Left hindlimb (tissue), 1 donor: ENCODE measurements around the gene ITGB3.

Experiments
- DNase-seq: peaks from one replicate; pipeline ENCODE4 v3.0.0-alpha.2; 2018

ITGB3 gene

DNA sequence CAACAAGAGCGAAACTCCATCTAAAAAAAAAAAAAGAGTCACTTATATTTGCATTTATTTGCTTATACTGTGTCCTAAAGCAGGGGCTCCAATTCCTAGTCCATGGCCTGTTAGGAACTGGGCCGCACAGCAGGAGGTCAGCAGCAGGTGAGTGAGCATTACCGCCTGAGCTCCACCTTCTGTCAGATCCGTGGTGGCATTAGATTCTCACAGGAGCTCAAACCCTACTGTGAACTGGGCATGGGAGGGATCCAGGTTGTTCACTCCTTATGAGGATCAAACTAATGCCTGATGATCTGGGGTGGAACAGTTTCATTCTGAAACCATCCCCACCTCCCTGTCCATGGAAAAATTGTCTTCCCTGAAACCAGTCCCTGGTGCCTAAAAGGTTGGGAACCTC is 24.9 kb downstream of the ITGB3 start:
- DNase-seq: no peak

GRCh38 chr17:47279062-47279801 is 25.6 kb downstream of the ITGB3 start:
- DNase-seq: peak; percentile 45

GRCh38 chr17:47280072-47280811 is 26.6 kb downstream of the ITGB3 start:
- no peak for DNase-seq

- no peak for DNase-seq
Measured at GRCh38 chr17:47281216-47281615, 27.6 kb downstream of the ITGB3 start.

GRCh38 chr17:47285003-47285402 is 31.4 kb downstream of the ITGB3 start:
- DNase-seq: no peak

GRCh38 chr17:47286198-47286914 is 32.7 kb downstream of the ITGB3 start:
- DNase-seq: no peak

DNA sequence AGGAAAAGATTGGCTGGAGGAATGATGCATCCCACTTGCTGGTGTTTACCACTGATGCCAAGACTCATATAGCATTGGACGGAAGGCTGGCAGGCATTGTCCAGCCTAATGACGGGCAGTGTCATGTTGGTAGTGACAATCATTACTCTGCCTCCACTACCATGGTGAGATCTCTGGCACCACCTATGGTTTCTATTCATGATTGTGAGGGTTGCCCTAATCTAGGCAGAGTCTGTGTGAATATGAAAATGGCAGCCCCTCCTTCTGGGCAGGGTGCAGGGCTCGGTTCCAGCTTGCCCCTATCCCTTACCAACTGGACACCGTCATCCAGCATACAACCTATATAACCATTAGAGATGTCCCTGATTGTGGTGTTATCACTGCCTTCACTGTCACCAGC is 33.4 kb downstream of the ITGB3 start:
- DNase-seq: no peak

DNA sequence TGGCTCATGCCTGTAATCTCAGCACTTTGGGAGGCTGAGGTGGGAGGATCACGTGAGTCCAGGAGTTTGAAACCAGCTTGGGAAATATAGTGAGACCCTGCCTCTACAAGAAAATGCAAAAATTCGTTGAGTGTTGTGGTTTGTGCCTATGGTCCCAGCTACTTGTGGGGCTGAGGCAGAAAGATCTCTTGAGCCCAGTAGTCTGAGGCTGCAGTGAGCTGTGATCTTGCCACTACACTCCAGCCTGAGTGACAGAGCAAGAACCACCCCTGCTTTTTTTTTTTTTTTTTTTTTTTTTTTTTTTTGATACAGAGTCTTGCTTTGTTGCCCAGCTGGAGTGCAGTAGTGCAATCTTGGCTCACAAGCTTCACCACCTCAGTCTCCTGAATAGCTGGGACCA is 34.0 kb downstream of the ITGB3 start:
- DNase-seq: no peak

DNA sequence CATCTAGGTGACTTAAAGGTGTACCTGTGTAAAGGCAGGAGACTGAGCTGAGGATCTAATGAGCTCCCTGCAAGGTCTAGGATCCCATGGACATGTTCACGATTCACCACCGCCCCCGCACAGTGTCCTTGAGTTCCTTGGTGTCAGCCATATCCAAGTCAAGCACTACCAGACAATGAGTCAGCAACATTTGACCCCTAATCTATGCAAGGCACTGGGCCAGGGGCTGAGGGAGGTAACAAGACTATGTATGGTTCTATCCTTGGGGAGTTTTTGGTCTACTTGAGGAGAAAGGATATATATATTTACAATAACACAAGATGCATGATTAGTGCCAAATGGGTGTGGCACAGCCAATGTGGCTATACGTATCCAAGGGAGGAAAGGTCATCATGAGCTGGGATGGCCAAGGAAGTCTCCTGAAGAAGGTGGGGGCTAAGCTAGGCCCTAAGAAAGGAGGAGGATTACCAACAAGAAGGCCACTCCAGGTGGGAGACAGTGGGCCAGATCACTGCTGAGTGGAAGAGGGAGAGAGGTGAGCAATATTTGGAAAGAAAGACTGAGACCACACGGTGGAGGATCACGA is 35.0 kb downstream of the ITGB3 start:
- DNase-seq: no peak

GRCh38 chr17:47289302-47289701 is 35.7 kb downstream of the ITGB3 start:
- DNase-seq: no peak

- DNase-seq: no peak
Measured at GRCh38 chr17:47290870-47291241, 37.2 kb downstream of the ITGB3 start.

DNA sequence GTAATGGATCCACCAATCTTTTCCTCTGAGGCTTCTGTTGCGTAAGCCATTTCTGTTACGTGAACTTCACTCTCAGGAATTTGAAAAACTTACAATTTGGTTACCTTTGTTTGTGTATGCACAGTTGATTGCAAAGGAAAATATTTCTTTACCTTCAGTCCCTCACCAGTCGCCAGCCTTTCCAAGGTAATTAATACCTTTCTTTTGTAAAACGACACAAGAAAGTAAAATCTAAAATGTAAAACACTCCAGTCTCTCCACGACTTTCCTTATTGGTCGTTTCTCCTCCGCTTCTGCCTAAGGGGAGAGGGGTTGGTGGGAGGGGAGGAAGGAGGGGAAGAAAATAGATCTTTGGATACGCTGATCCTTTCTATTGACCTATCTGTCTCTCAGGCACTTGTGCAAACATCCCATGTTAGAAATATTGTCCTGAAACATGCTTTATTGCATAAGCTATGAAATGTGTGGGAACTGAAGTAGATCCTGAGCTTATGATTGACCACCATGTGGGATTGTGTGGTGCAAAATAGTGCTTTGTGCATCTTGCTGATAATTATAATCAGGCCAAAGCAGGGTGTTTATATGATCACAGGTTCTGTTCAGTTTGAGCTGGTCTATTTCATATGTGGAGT is 37.7 kb downstream of the ITGB3 start:
- no peak for DNase-seq

- DNase-seq: no peak
Measured at GRCh38 chr17:47292206-47292605, 38.6 kb downstream of the ITGB3 start.

DNA sequence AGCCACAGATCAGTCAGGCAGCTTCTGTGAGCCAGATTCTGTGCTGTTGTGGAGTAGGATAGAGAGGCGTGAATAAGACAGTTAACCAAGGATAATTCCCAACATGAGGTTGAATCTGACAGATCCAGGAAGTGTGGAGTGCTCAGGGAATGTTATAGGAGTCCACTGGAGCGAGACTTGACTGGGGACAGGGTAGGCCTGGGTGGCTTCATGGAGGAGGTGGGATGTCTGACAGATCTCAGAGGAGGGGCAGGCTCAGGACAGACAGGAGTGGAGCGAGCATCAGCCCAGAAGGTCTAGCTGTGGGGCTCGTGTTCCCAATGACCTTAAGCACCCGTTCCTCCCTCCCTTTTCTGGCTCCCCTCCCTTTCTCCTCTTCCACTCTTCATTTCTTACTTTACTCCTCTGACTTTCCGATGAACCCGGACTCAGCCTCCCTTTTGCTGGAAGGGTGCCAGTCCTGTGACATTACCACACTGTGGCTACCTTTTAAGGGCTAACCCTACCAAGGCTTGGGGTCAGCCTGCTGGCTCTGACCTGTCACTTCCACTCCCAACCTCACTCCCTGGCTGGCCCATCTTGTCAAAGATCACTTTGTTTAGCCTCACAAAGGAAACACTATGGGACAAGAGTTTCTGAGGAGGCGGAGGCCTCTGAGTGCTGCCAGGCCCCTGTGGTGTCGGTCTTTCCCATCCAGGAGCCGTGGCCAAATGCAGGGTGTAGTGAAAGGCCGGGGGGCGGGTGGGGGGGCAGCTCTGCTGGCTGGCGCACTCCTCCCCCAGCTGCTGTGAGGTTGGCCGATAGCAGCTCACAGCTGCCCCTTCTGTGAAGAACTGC is 41.6 kb downstream of the ITGB3 start:
- peak; percentile 72 for DNase-seq

- no peak for DNase-seq
Measured at GRCh38 chr17:47295874-47296255, 42.2 kb downstream of the ITGB3 start.

DNA sequence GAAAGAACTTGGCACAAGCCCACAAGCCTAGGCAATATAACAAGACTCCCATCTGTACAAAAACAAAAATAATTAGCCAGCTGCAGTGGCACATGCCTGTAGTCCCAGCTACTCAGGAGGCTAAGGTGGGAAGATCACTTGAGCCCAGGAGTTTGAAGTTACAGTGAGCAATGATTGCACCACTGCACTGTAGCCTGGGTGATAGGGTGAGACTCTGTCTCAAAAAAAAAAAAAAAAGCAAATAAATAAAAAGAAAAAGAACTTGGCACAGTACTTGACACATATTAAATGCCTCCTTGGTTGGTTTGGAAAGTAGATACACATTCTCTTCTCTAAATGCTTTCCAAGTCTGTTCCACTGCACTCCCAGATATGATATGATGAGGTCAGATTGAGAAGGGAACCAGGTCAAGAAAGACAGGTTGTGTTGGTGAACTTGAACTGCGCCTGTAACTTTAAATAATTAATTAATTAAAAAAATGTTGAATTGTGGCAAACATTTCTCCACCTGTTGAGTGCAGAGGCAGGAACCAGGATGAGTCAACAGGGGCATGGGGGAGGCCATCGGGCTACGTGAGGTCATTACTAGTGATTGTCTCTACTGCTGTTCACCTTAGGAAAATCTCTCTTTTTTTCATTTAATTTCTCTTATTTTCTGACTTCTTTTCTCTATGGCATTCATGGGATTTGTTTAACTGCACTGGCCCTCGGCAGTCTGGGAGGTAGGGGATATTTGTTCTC is 44.2 kb downstream of the ITGB3 start:
- no peak for DNase-seq

DNA sequence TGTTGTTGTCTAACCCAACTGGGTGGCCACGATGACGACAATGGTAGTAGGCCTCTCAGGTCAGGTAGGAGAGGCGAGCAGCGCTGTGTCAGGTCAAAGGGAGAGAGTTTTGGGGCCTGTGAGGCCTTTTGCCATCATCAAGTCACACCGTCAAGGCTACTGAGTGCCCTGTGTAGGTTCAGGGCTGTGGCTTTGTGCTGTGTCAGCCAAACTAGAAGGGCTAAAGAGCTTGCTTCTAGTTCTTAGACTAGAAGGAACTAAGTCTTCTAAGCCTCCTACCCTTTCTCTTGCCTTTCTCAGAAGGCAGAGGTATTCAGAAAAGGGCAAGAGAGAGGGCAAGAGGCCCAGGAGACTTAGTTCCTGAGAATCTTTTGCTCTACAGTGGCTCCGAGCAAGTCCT is 45.1 kb downstream of the ITGB3 start:
- no peak for DNase-seq

GRCh38 chr17:47299239-47299910 is 45.7 kb downstream of the ITGB3 start:
- no peak for DNase-seq

DNA sequence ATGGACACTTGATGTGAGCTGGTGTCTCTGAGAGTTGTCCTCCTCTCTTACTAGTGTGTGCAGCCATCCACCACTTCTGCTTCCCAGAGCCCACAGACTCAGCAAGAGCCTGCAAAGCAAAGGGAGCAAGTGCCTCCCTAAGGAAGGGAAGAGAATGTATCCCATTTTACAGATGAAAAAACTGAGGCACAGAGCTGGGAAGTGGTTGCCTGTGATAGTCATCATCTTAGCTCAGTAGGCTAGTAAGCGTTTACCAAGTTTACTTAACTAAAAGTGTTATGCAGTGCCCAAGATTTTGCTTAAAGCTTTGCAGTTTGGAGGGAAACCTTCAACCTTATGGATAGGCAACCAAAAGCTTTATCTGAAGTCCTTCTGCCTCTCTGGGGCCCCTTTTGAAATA is 47.1 kb downstream of the ITGB3 start:
- no peak for DNase-seq

- no peak for DNase-seq
Measured at GRCh38 chr17:47301161-47301560, 47.5 kb downstream of the ITGB3 start.

DNA sequence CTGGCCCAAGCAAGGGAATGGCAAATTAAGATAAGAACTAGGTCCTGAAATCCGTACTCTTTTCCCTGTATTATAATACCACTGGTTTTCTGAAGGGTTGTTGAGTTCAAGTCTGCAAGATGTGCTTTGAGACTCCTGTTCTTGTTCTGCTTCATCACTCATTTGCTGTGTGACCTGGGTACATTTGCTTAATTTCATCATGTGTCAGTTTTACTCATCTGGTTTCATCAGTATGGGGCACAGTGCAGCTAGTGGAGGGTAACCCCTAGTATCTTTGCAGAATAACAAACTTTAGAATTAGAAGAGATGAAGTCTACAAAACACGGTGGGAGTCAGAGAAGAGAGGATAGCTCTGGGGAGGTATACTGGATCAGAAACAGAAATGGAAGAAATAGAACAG is 48.2 kb downstream of the ITGB3 start:
- DNase-seq: no peak
